B cell (primary cell): ENCODE measurements around the gene IL9. TPM values are rescaled to one million over a fixed set of nuclear protein-coding genes. Genes with fewer than 3 reads are reported as not detected.

Experiments used
- ATAC-seq: fragments of 200-7000 bp; cut with Tn5 transposase; one replicate; pipeline ENCODE4 v1.10.0; 2021; ENCODE audit warnings: low read depth, mild to moderate bottlenecking, moderate number of reproducible peaks, moderate library complexity
- CTCF ChIA-PET: fragments of 350-600 bp; sonication (Branson Sonifier 250); formaldehyde crosslinking; loops from one replicate; lab custom pipeline; 2021; ENCODE audit warnings: antibody characterized with exemption, inconsistent platforms; lab: Charles Lee
- POLR2A ChIA-PET: fragments of 350-600 bp; sonication (Branson Sonifier 250); formaldehyde crosslinking; loops from one replicate; lab custom pipeline; 2021; ENCODE audit warnings: antibody characterized with exemption; lab: Charles Lee
- DNase-seq: peaks from one replicate; pipeline ENCODE4 v3.0.0; 2013
- H2AFZ ChIP-seq: 2 replicates; pipeline ENCODE4 v1.6.1; 2012; ENCODE audit warnings: mild to moderate bottlenecking, low read depth, low read length; ENCODE audit not compliant: insufficient read depth, poor library complexity, severe bottlenecking
- H3K27ac ChIP-seq, 2 donors: 1 replicate in 1 of 2; 2 replicates in 1 of 2; pipeline ENCODE4 v1.5.1; 2012 to 2013; ENCODE audit warnings: low read length in 2 of 2, mild to moderate bottlenecking in 2 of 2, moderate library complexity in 1 of 2
- H3K27me3 ChIP-seq, 4 experiments: fragments of 200-600 bp in 1 of 4; sonication (generic) in 1 of 4; replicated peaks in 1 of 4; 1 replicate in 2 of 4; 2 replicates in 2 of 4; pipeline versions ENCODE4 v1.6.1 to v1.7.0; 2013 to 2016; ENCODE audit warnings: low read length in 3 of 4, mild to moderate bottlenecking in 2 of 4, mixed read lengths in 1 of 4, moderate library complexity in 1 of 4; ENCODE audit not compliant: insufficient read depth in 4 of 4, control insufficient read depth in 3 of 4; ENCODE audit errors: control extremely low read depth in 1 of 4
- H3K36me3 ChIP-seq, 2 experiments: replicated peaks in 1 of 2; 1 replicate in 1 of 2; 2 replicates in 1 of 2; pipeline versions ENCODE4 v1.6.1 to v1.7.1; 2013; ENCODE audit warnings: low read length in 1 of 2; ENCODE audit not compliant: insufficient read depth in 2 of 2, control insufficient read depth in 1 of 2; ENCODE audit errors: control extremely low read depth in 1 of 2, extremely low read depth in 1 of 2
- H3K4me1 ChIP-seq, 2 donors: fragments of 200-600 bp in 1 of 2; sonication (generic) in 1 of 2; 1 replicate in 1 of 2; 2 replicates in 1 of 2; pipeline versions ENCODE4 v1.5.1 to v1.6.1; 2013 to 2017; ENCODE audit warnings: low read length in 2 of 2; ENCODE audit not compliant: control insufficient read depth in 2 of 2, insufficient read depth in 2 of 2
- H3K4me2 ChIP-seq: replicated peaks from 2 replicates; pipeline ENCODE3; 2012; ENCODE audit warnings: mild to moderate bottlenecking, low read depth, low read length; ENCODE audit not compliant: poor library complexity, severe bottlenecking
- H3K4me3 ChIP-seq, 5 experiments: fragments of 200-600 bp in 1 of 5; sonication (generic) in 1 of 5; 1 replicate in 3 of 5; 2 replicates in 2 of 5; pipeline versions ENCODE4 v1.5.1 to v1.7.0; 2011 to 2016; ENCODE audit warnings: low read length in 4 of 5, mild to moderate bottlenecking in 4 of 5, low read depth in 2 of 5, control low read depth in 1 of 5, moderate library complexity in 1 of 5; ENCODE audit not compliant: insufficient read depth in 1 of 5; ENCODE audit errors: control extremely low read depth in 1 of 5, extremely low read depth in 1 of 5
- H3K79me2 ChIP-seq: fragments of 200-600 bp; sonication (generic); one replicate; pipeline ENCODE4 v1.6.0; 2016; ENCODE audit warnings: low read length; ENCODE audit not compliant: control insufficient read depth, insufficient read depth
- H3K9ac ChIP-seq: fragments of 200-600 bp; sonication (generic); 2 replicates; pipeline ENCODE4 v1.6.1; 2017; ENCODE audit warnings: mild to moderate bottlenecking, low read length, moderate library complexity
- H3K9me3 ChIP-seq, 3 donors: one replicate each; pipeline versions ENCODE4 v1.6.1 to v1.7.1; 2013; ENCODE audit warnings: low read length in 2 of 3; ENCODE audit not compliant: control insufficient read depth in 2 of 3, insufficient read depth in 1 of 3; ENCODE audit errors: control extremely low read depth in 1 of 3
- H4K20me1 ChIP-seq: 2 replicates; pipeline ENCODE4 v1.6.0; 2012; ENCODE audit warnings: mild to moderate bottlenecking, low read length; ENCODE audit not compliant: insufficient read depth, control insufficient read depth, poor library complexity, severe bottlenecking
- H3K27ac Mint-ChIP-seq: one replicate; pipeline ENCODE4 v1.8.0; 2021; ENCODE audit warnings: mixed read lengths
- H3K27me3 Mint-ChIP-seq: one replicate; pipeline ENCODE4 v1.8.0; 2021; ENCODE audit warnings: mixed read lengths
- H3K4me1 Mint-ChIP-seq: one replicate; pipeline ENCODE4 v1.8.0; 2021; ENCODE audit warnings: mixed read lengths
- H3K4me3 Mint-ChIP-seq: one replicate; pipeline ENCODE4 v1.8.0; 2021; ENCODE audit warnings: mixed read lengths
- H3K9me3 Mint-ChIP-seq: one replicate; pipeline ENCODE4 v1.8.0; 2022; ENCODE audit warnings: mixed read lengths; ENCODE audit not compliant: insufficient read depth
- CTCF ChIP-seq: fragments of 200-600 bp; IDR thresholded peaks from one replicate; pipeline ENCODE4 v1.8.0; 2022; ENCODE audit warnings: antibody characterized with exemption, mild to moderate bottlenecking
- EZH2 ChIP-seq: IDR thresholded peaks from 2 replicates; pipeline ENCODE4 v1.6.1; 2012; ENCODE audit warnings: borderline replicate concordance, low read depth, mild to moderate bottlenecking, moderate library complexity, low read length; ENCODE audit not compliant: insufficient read depth, poor library complexity, severe bottlenecking
- WGBS: methylation state at CpG from one replicate; pipeline ENCODE4 v1.1.5; 2013; ENCODE audit warnings: missing lambda C conversion rate; ENCODE audit not compliant: insufficient coverage; 5-methylcytosine and 5-hydroxymethylcytosine counted together
- intact Hi-C: fragments of 100-400 bp; cut with micrococcal nuclease; formaldehyde crosslinking; loops from one replicate; pipeline ENCODE4 v1.10.0; 2022
- polyA plus RNA-seq: library from polyadenylated mRNA; depleted of rRNA; stranded (reverse); fragments of >200 nt; gene quantifications from 2 replicates; pipeline ENCODE4 v1.2.3, GENCODE V29; 2012
- total RNA-seq, 2 donors: library from RNA; stranded (reverse); fragments of 120-200 nt in 1 of 2; gene quantifications; 1 replicate in 1 of 2; 2 replicates in 1 of 2; pipeline versions ENCODE4 v1.2.3 to v1.2.4, GENCODE V29; 2013 to 2022

IL9 gene
- total and polyA plus RNA-seq, 2 donors (not counting 1 experiment from before 2014, with no cell fraction given), result not detected

DNA sequence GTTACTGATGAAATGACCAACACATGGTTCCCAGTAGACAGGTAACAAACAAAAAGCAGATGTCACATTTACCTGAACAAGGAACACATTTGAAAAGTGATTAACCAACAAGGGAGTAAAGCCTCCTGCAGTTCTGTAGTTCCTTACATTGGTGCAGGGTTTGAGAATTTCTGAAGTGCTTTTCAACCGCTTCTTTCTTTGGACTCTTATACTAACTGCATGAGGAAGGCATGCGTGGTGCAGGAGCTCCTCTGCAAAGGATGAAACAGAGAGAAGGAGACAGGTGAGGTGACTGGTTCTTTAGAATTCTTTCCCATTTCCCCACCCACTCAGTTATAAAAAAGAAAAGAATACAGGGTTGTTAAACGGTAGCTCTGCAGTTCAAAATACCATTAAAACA is 4.6 kb upstream of the IL9 start:
- Mint-ChIP-seq H3K4me1 (no peaks in the 10 kb centered on the region), H3K27me3 (peaks cover 24% of the 10 kb centered on the region), H3K4me3 (no peak overlapping the region), H3K27ac (no peak overlapping the region), H3K9me3 (no peaks in the 10 kb centered on the region)
- H3K9me3 ChIP-seq, result no peaks in the 10 kb centered on the region
- no peak overlapping the region for H3K27ac ChIP-seq
- POLR2A ChIA-PET, result no interaction called here
- no peaks in the 10 kb centered on the region for H3K79me2 ChIP-seq
- ATAC-seq (no peak), DNase-seq (no peak)
- H3K9ac ChIP-seq, result no peak overlapping the region
- TF ChIP-seq EZH2 (no peak), CTCF (no peak)
- no peaks in the 10 kb centered on the region for H4K20me1 ChIP-seq
- no peak overlapping the region for H2AFZ ChIP-seq
- intact Hi-C loops, result no loop called here
- H3K27me3 ChIP-seq, result peaks cover 0 to 13% (median 9%) of the 10 kb centered on the region in 4 experiments
- no peaks in the 10 kb centered on the region for H3K36me3 ChIP-seq
- no CpG with 5 or more reads among the region's 3 CpGs for WGBS
- H3K4me1 ChIP-seq, result no peaks in the 10 kb centered on the region
- H3K4me2 ChIP-seq, result no peak overlapping the region
- CTCF ChIA-PET, result interaction anchor here (0.8 to 1.5 kb wide), 2 partner anchors 9 to 12 kb away, joined by 3 to 4 read pairs; no protein-coding TSS in a partner anchor
- no peak overlapping the region for H3K4me3 ChIP-seq

- no peaks in the 10 kb centered on the region for H3K4me1 ChIP-seq
- H3K4me1 Mint-ChIP-seq, result no peaks in the 10 kb centered on the region
- ATAC-seq (no peak), DNase-seq (no peak)
- H3K27ac Mint-ChIP-seq, result no peak overlapping the region
- H3K27me3 Mint-ChIP-seq, result peaks cover 33% of the 10 kb centered on the region
- H3K27ac ChIP-seq, result no peak overlapping the region
- no peaks in the 10 kb centered on the region for H3K79me2 ChIP-seq
- H3K4me3 ChIP-seq, result no peak overlapping the region
- TF ChIP-seq CTCF (no peak), EZH2 (no peak)
- intact Hi-C loops, result no loop called here
- H3K9ac ChIP-seq, result no peak overlapping the region
- H3K27me3 ChIP-seq, result peaks cover 0 to 13% (median 9%) of the 10 kb centered on the region in 4 experiments
- 91% methylated on average over 5 of the region's 6 CpGs for WGBS
- H3K9me3 ChIP-seq, result no peaks in the 10 kb centered on the region
- H2AFZ ChIP-seq, result no peak overlapping the region
- ChIA-PET POLR2A (no interaction called here), CTCF (interaction anchor here (1.4 kb wide), 1 partner anchor 9 kb away, joined by 3 read pairs; no protein-coding TSS in a partner anchor)
- H3K4me3 Mint-ChIP-seq, result no peak overlapping the region
- H3K36me3 ChIP-seq, result no peaks in the 10 kb centered on the region
- no peak overlapping the region for H3K4me2 ChIP-seq
- H4K20me1 ChIP-seq, result no peaks in the 10 kb centered on the region
- H3K9me3 Mint-ChIP-seq, result no peaks in the 10 kb centered on the region
These were observed 3.0 kb upstream of the IL9 start for GRCh38 chr5:135898651-135899050.
